GM23338 (cell line): ENCODE measurements around the gene SNX14.

Source experiments
- EZH2phosphoT487 ChIP-seq: fragments of 200-600 bp; sonication (generic); IDR thresholded peaks from one replicate; pipeline ENCODE4 v1.8.1; 2018; ENCODE audit warnings: antibody characterized with exemption; ENCODE audit not compliant: unreplicated experiment
- POLR2AphosphoS5 ChIP-seq: IDR thresholded peaks from 2 replicates; pipeline ENCODE4 v1.6.1; 2016; ENCODE audit warnings: antibody characterized with exemption, low read depth
- TF ChIP-seq, protein P1 (sequence below), 2 experiments: fragments of 200-600 bp in 1 of 2; sonication (generic) in 1 of 2; conservative IDR thresholded peaks; 2 replicates each; pipeline versions ENCODE4 v1.5.1 to v1.6.1; 2016 to 2017; ENCODE audit warnings: antibody characterized with exemption in 2 of 2, low read depth in 2 of 2, mild to moderate bottlenecking in 2 of 2, moderate library complexity in 1 of 2

DNA sequence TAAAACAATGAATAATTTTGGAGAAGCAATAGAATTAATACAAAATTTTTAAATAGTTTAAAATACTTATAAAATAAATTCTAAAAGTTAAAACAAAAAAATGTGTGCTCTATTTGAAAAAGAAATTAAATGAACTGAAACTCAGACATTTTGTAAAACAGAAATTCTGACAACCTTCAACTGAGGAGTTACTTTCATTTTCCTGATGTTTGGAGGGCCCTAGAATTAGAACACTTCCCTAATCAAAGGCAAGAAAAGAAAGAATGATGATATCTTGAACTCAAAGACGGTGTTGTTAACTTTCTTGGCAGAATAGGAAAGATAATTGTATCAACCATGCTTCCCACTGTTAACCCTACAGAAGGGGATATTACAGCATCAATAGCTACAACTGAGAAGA lies 27.9 kb downstream of the SNX14 start:
- TF ChIP-seq, protein P1, sequence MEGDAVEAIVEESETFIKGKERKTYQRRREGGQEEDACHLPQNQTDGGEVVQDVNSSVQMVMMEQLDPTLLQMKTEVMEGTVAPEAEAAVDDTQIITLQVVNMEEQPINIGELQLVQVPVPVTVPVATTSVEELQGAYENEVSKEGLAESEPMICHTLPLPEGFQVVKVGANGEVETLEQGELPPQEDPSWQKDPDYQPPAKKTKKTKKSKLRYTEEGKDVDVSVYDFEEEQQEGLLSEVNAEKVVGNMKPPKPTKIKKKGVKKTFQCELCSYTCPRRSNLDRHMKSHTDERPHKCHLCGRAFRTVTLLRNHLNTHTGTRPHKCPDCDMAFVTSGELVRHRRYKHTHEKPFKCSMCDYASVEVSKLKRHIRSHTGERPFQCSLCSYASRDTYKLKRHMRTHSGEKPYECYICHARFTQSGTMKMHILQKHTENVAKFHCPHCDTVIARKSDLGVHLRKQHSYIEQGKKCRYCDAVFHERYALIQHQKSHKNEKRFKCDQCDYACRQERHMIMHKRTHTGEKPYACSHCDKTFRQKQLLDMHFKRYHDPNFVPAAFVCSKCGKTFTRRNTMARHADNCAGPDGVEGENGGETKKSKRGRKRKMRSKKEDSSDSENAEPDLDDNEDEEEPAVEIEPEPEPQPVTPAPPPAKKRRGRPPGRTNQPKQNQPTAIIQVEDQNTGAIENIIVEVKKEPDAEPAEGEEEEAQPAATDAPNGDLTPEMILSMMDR (conservative IDR thresholded peaks at IDR 0.05; ENCODE audit: low read depth in 2 of 2): no peak
- TF ChIP-seq POLR2AphosphoS5 (no peak), EZH2phosphoT487 (no peak)
